HG02943 (cell line): ENCODE results near the gene TTLL5.
"Not testable (repeated sequence)": the region's sequence is repeated elsewhere in the genome, so short reads cannot be mapped to it uniquely, and the experiment has no call there.

Experiments
- ATAC-seq: cut with Tn5 transposase; IDR thresholded peaks from one replicate; pipeline ENCODE4 v1.9.1; 2021; ENCODE audit warnings: mild to moderate bottlenecking, low read depth, moderate library complexity; ENCODE audit not compliant: unreplicated experiment

Gene TTLL5

DNA sequence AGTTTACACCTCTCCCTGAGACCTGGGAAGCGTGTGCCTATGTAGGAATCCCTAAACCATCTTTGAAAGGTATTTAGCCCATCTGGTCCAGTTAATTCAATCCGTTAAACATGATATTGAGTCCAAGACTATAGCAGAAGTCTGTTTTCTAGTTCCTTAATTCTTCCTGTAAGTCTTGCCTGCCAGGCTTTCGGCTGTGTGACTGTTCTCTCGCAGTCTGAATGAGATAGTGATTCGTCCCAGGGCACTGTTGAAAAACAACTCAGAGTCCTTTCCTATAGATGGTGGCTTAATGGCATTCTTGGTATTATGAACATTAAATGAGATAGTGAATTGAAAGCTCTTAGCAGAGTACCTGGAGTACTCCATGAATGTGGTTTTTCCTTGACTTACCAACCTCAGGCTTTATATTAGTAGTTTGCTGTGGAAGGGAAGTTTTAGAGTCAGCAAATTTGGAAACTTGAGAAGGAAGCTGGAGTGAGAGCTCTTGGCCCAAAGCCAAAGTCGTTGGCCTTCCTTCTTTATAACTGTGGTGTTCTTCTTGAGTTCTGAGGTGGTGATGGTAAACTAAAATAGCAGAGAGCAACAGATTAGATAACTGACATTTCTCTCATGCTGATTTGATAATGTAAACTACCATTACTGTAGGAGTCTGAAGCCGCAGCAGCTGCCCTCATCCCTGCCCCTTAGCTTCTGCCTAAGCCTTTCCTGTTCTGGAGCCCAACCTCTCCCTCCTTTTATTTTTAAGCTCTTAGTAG, 244.3 kb downstream of the TTLL5 start:
- no peak for ATAC-seq

DNA sequence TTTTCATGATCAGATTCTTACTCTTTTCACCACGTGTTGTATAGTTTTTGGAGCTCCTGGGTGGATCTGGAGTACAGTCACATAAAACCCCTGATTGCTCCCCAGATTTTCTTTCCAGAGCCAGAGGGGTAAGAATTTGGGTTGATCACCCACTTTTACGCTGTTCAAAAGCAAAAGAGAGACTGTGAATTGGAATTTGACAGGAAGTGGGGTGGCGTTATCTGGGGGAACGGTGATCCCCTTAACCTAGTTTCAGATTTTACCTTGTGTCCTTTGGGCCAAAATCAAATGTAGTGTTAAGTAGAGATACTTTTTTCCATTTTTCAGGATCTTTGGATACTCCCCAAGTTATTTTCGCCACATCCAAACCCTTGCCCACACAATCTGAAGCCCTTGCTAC, 245.2 kb downstream of the TTLL5 start:
- no peak for ATAC-seq

DNA sequence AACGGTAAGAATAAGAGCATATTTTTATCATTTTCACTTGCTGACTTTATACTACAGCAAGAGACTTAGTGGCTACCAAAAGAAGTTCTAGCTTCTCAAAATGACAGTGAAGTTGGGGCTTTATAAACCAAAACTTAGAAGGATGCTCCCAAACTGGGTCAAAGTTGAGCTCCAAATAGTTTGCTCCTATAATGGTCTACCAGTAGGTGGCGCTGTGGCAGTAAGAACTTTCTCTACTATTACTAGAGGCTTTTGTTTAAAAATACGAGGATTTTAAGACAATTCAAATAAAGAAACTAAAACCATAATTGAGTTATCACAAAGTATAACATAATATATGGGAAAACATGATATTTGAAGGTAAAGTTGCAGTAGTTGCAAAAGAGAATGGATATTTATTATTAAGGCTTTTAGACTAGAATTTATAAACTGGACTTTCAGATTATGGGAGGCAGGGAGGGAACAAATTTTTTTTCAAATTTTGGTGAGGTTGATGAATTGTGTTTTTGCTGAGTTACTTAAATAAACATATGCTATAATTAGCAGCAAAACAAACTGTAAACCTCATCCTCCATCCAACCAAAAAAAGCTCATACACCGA, 245.7 kb downstream of the TTLL5 start:
- ATAC-seq = no peak

DNA sequence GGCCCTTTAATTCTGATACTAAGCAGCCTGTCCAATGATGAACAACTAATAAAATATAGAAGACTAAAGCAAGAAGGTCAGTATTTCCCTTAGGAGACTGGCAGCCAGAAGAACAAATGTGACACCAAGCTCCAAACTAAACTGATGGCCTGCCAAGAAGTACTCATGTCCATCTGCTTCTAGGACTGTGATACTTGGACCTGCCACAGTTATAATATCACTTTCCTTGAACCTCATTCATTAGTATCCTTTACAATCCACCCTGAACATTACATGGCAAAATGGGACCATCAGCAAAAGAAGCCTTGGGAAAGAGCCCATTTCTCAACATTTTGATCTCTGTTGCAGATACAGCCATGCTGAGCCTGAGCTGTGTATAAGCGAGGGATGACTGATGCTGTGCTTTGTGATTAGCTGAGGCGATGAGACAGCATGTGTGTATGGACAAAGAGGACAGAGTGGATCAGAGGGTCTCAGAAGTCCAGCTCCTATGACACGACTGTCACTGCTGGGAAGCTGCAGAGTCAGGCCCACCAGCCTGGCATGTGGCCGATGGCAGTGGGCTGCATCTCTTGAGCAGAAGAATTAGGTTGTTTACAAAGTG, 246.8 kb downstream of the TTLL5 start:
- no peak for ATAC-seq

DNA sequence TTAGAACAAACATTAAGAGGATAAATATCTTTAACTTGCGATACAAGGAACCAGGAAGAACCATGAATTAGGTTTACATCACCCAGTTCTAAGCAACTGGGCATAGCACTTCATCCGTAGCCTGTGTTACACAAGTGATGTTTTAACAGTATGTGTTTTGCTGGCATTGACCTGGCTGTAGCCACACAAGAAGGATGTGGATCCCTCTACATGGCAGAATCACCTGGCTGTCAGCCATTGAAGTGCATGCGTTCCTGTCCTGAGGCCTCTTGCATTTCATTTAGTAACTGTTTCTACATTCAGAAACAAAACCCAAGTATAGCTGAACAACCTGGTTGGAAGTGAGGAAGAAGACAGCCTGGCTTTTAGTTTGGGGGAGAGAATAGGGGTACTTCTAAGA, 248.6 kb downstream of the TTLL5 start:
- ATAC-seq = no peak

DNA sequence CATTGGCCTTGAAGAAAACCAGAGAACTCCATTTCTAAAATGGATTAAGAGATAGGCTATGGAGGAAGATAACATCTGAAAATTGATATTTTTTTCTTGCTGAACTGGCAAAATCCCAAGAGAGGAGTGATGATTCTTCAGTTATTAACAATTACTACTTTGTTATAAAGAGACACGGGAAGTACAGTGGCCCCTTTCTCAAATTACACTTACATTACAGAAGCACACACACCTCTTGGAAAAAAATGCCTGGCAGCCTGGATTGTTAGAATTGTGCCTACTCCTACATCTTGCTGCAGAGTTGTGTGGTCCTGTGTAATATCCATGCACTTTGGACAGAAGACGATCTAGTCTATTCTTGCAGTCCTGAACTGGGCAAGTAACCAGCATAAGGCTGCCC, 249.0 kb downstream of the TTLL5 start:
- no peak for ATAC-seq

DNA sequence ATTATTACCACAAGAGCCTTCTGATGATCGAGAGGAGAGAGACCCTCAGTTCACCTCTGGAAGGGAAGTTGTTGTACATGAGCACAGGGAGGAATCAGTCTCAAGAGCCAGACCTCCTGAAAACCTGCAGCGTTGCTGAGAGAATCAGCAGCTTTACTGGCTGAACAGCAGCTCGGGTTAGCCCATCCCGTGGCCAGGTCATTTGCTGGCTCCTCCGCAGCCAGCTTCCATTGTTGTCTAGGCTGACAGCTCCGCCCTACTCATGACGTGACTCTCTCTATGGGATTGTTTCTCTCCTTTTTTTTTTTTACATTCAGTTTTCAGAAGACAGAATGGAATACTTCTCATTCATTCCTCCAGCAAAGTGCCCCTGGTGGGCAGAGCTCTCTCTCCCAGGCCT, 250.8 kb downstream of the TTLL5 start:
- ATAC-seq = no peak

DNA sequence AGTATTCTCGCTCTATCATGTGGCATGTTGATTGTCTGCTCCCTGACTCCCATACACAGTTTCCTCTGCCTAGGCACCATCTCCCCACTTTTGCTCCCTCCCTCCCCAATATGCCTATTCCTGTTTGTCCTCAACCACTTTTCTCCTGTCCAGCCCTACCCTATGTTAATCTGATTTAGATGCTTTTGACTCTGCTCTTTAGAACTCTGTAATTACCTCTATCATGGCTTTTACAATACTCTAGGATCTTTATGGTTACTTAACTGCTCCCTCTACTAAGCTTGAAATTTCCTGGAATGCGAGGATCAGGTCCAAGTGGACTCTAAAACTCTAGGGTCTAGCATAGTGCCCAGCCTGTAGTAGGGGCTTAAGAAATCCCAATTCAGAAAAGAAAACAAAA, 252.1 kb downstream of the TTLL5 start:
- ATAC-seq = no peak

DNA sequence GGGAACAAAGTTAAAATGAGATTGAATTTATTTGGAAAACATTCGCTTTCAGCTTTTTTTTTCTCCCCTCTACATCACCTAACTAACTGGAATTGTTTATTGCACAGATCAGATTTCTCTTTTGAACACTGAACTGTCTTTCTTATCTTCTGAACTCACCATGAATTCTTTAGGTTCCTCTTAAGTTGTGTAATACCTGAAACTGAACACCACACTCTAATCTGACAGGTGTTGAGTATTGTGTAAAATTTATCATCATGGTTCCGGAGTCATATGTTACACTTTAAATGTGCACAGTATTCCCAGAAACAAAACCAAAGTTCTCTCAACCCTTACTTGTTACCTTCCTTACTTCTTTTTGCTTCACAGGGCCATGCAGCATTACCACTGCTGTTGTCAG, 254.0 kb downstream of the TTLL5 start:
- ATAC-seq = no peak

DNA sequence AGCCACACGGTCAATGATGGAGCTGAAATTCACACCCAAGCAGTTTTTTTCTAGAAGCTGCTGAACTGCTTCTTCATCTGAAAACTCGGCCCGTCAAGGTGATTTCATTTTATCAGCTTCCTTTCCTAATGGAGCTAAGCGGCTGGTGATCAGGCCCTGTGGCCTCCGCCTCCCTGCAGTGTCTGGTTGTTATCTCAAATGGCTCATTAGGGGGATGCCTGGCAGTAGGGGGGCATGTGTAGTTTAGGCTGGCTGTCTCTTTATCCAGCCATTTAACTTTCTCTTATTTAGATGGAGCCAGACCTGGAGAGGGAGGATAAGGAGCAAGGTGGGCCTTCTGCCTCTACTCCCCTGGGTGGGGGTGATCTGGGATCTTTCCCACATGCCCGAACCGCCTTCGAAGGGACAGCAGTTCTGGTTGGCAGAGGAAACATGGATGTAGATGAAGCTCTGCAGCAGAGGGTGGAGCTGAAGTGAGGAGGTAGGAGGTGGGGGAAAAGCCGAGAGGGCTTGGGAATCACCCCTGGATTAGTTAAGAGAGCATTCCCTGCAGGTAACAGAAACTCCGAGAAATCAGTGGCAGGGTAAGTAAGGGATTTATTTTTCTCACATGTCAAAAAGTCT, 256.4 kb downstream of the TTLL5 start:
- ATAC-seq = no peak

DNA sequence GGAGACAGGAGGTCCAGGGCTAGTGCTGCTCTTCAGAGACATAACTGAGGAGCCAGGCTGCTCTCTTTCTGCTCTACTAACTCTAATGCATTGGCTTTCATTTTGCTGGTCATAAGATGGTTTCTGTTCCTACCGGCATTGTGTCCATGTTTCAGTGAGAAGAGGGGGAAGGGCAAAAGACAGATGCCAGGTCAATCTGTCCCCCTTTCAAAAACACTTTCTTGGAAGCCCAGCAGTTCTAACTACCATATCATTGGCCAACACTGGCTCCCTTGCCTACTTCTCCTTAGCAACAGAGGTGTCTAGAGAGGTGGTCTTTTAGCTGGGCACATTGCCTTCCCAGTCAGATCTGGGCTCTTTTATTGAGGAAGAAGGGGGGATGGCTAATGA, 256.9 kb downstream of the TTLL5 start:
- no peak for ATAC-seq

DNA sequence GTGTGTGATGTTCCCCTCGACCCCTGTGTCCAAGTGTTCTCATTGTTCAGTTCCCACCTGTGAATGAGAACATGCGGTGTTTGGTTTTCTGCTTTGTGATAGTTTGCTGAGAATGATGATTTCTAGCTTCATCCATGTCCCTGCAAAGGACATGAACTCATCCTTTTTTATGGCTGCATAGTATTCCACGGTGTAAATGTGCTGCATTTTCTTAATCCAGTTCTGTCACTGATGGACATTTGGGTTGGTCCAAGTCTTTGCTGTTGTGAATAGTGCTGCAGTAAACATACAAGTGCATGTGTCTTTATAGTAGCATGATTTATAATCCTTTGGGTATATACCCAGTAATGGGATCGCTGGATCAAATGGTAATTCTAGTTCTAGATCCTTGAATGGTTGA, 259.4 kb downstream of the TTLL5 start:
- ATAC-seq = not testable (repeated sequence)

DNA sequence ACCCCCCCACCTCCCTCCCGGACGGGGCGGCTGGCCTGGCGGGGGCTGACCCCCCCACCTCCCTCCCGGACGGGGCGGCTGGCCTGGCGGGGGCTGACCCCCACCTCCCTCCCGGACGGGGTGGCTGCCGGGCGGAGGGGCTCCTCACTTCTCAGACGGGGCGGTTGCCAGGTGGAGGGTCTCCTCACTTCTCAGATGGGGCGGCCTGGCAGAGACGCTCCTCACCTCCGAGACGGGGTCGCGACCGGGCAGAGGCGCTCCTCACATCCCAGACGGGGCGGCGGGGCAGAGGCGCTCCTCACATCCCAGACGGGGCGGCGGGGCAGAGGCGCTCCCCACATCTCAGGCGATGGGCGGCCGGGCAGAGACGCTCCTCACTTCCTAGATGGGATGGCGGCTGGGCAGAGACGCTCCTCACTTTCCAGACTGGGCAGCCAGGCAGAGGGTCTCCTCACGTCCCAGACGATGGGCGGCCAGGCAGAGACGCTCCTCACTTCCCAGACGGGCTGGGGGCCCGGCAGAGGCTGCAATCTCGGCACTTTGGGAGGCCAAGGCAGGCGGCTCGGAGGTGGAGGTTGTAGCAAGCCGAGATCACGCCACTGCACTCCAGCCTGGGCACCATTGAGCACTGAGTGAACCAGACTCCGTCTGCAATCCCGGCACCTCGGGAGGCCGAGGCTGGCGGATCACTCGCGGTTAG, 264.2 kb downstream of the TTLL5 start:
- ATAC-seq = not testable (repeated sequence)

DNA sequence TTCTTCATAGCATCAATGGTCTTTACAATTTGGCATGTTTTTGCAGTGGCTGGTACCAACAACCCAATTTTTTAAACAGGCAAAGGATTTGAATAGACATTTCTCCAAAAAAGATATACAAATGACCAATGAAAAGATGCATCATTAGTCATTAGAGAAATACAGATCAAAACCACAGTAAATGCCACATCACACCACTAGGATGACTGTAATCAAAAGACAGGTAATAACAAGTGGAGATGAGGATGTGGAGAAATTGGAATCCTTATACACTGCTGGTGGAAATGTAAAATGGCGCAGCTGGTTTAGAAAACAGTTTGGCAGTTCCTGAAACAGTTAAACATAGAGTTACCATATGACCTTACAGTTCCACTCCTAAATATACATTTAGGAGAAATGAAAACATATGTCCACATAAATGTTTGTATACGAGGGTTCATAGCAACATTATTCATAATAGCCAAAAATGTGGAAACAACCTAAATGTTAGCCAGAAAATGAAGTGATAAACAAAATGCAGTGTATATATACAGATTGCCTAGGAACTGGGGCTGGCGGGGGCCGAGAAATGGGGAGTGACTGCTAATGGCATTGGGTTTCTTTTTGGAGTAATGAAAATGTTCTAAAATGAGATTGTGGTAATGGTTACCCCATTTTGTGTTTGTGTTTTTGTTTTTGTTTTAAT, 265.5 kb downstream of the TTLL5 start:
- ATAC-seq = no peak

DNA sequence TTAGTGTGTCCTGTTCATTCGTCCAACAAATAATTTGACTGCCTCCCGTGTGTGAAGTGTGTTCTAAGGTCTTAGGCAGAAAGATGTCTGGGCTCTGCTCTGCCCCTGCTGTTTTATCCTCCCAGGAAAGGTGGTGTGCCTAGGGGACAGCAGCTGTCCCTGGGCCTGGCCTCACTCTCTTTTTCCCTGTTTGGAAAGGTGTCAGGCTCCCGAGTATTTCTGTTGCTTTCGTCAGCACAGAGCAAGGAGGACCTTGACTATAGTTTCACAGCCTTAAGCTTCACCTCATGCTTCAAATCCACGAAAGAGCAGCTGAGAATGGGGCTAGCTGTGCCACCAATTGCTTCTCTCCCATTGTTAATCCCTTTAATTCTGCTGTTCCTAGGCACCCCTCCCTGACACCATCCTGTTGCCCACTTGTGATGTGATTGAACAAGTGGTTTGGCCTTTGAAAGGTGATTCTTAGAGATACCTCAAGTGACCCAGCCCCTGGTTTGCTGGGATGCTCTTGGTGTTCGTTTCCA, 266.6 kb downstream of the TTLL5 start:
- ATAC-seq = no peak

DNA sequence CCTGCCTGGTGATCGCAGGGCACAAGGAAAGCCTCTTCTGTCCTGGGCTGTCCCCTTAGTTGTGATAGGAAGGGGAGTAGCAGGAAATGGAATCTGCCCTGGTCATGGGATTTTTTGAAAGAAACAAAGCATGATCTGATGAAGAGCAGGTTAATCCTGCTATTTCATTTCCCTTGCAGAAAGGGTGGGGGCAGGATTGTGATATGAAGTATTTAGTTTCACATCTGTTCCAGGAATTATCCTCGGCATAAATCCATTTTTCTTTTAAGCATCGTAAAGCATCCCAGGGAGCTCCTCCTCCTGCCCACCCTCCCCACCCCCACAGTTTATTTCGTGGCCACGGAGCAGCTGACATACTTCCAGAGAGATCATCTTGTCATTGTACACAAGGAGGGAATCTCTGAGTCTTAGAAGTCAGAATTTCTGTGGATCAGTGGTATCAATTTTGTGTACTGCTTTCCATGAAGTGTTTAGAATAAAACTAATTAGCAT, 267.7 kb downstream of the TTLL5 start:
- no peak for ATAC-seq

DNA sequence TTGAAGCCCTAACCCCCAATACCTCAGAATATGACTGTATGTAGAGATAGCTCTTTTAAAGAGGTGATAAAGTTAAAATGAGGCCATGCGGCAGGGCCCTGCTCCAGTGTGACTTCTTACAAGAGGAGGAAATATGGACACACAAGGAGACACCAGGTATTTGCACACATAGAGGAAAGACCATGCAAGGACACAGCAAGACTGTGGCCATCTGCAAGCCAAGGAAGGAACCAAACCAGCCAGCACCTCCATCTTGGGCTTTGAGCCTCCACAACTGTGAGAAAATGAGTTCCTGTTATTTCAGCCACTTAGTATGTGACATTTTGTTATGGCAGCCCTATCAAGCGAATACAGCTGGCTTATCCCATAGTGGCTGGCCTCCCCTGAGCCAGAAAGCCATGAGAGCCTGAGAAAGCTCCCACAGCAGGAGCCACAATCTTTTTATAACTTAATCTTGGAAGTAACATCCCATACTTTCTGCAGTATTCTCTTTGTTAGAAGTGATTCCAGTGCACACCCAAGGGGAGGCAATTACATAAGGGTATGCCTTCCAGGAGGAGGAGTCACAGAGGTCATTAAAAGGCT, 272.8 kb downstream of the TTLL5 start:
- no peak for ATAC-seq

DNA sequence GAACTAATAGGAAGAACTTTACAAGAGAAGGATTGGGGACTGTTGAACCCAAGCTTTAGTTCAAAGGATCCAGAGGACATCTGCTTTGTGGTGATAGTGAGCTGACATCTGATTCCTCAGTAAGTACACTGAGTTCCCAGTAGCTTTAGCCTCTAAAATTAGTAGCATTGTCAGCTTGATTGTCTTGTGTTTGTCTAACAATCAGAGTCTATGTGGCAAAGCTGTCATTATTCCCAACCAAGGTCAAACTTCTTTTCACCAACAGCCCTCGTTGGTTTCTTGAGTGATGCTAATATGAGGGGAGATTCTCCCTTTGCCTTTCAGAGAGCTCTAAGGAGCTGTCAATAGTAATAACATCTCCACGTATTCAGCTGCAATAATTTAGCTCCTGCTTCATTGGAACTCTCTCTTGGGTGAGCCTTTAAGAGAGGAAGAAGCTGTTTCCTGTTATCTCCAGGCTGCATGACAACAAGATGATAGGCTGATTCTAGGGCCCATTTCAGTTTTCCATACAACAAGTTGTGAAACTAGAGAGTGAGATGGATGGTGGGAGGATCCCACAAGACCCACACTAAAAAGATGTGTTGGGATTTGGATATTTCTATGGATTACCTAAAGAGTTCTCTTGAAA, 274.1 kb downstream of the TTLL5 start:
- ATAC-seq = no peak

DNA sequence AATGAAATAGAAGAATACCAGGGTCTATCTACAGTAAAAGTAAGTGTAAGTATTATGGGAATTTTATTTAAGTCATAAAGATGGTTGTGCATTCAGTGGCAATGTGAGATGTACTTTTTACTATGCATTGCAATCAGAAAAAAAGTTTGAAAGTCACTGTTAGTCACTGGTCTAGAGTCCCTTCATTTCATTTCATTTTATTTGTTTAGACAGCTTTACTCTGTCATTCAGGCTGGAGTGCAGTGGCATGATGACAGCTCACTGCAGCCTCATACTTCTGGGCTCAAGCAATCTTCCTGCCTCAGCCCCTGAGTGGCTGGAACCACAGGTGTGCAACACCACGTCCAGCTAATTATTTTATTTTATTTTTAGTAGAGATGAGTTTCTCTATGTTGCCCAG, 278.2 kb downstream of the TTLL5 start:
- ATAC-seq = no peak
